Measurements from ENCODE around the gene CLIC4.

DNA sequence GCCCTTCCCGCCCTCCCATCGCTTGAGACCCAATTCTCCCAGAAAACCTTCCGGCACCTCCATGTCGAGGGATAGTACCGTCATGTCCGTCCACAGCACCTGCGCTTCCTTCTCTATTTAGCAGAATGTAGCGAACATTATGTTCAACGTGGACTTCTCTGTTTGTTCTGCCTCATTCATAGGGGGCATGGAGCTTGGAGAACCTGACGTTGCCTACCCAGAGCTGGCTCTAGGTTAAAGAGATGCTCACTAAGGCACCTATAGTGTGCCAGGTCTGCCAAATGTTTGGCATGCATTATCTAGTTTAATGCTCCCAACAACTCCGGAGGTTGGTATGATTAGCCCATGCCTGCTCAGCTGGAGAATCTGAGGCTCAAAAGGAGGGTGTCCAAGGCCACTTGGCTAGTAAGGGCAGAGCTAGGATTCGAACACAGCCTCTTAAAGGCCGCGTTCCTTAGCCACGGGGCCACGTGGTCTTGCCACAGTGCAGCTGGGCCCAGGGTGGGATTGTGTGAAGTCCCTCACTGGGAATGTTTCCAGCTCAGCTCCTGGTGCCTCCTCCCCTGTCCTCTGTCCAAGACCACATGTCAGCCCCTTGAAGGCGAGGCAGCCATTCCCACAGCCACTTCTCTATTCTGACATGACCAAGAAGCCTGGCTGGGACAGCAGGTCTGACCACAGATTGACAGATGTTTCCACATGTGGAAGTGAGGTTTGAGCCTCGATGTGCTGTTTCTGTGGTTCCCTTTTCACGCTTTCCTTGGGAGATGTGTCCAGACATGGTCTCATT, 127.0 kb downstream of the CLIC4 start:
- TF ChIP-seq, protein P1, sequence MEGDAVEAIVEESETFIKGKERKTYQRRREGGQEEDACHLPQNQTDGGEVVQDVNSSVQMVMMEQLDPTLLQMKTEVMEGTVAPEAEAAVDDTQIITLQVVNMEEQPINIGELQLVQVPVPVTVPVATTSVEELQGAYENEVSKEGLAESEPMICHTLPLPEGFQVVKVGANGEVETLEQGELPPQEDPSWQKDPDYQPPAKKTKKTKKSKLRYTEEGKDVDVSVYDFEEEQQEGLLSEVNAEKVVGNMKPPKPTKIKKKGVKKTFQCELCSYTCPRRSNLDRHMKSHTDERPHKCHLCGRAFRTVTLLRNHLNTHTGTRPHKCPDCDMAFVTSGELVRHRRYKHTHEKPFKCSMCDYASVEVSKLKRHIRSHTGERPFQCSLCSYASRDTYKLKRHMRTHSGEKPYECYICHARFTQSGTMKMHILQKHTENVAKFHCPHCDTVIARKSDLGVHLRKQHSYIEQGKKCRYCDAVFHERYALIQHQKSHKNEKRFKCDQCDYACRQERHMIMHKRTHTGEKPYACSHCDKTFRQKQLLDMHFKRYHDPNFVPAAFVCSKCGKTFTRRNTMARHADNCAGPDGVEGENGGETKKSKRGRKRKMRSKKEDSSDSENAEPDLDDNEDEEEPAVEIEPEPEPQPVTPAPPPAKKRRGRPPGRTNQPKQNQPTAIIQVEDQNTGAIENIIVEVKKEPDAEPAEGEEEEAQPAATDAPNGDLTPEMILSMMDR (IDR thresholded peaks at IDR 0.05): no peak
- TF ChIP-seq POLR2A (IDR thresholded peaks at IDR 0.05): no peak
